GM21619 (cell line): ENCODE data around the gene ZNF493.

ENCODE experiments used
- ATAC-seq: cut with Tn5 transposase; IDR thresholded peaks from one replicate; pipeline ENCODE4 v1.9.1; 2021; ENCODE audit not compliant: unreplicated experiment

The ZNF493 gene

DNA sequence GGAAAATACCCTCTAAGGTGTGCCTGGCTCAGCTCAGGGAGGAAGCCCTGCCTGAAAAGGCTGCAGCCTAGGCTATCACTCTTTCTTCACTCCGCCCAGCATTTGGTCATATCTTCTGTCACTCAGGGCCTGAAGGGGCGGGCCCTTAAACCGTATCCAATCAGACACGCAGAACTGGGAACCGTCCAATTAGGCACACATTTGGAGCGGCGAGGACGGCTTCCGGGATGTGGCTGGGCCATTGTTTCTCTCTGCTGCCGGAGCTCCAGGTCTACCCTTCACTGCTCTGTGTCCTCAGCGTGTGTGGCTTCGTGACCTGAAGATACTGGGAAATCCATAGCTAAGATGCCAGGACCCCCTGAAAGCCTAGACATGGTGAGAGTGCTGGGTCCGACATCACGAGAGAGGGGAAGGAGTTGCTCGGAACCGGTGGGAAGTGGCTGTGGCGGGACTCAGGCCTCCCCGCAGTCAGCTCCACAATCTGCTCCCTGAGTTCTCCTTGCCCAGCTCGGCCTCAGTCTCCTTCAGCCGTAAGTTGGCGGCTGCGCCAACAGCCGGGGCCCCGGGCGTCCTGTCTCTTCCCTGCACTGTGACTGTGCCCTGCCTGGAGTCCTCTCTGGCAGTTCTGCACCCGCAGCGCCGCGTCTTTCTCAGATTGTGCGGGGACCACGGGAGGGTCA is at the start of gene ZNF493:
Gene ZNF493, plus strand, starts transcription at position 241 of the 680 bp plus-strand sequence. Its CDS starts 105 bp downstream, at position 346.
- ATAC-seq: peak; percentile 100

DNA sequence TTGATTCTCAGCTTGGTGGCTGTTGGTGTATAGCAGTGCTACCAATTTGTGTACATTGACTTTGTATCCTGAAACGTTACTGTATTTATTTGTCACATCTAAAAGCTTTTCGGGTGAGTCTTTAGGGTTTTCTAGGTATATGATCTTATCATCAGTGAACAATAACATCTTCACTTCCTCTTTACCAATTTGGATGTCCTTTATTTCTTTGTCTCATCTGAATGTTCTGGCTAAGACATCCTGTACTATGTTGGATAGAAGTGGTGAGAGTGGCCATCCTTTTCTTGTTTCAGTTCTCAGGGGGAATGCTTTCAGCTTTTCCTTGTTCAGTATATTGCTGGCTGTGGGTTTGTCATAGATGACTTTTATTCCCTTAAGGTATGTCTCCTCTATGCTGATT is 44.1 kb upstream of the ZNF493 start:
- no peak for ATAC-seq

DNA sequence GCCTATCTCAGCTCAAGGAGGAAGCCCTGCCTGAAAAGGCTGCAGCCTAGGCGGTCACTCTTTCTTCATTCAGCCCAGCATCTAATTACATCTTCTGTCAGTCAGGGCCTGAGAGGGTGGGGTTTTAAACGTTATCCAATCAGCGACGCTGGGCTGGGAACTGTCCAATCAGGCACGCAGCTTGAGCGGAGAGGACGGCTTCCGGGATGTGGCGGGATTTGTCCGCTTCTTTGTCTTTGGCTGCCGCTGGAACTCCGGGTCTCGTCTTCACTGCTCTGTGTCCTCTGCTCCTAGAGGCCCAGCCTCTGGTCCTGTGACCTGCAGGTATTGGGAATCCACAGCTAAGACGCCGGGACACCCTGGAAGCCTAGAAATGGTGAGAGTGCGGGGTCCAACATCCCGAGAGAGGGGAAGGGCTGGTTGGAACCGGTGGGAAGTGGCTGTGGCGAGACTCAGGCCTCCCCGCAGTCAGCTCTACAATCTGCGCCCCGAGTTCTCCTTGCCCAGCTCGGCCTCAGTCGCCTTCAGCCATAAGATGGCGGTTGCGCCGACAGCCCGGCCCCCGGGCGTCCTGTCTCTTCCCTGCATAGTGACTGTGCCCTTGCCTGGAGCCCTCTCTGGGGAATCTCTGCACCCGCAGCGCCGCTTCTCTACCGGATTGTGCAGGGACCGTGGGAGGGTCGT is 38.0 kb upstream of the ZNF493 start, which contains the start of gene ZNF738:
Gene ZNF738, plus strand, starts transcription at position 233 of the 684 bp plus-strand sequence. Its CDS starts 141 bp downstream, at position 374.
- ATAC-seq: peak; percentile 97

DNA sequence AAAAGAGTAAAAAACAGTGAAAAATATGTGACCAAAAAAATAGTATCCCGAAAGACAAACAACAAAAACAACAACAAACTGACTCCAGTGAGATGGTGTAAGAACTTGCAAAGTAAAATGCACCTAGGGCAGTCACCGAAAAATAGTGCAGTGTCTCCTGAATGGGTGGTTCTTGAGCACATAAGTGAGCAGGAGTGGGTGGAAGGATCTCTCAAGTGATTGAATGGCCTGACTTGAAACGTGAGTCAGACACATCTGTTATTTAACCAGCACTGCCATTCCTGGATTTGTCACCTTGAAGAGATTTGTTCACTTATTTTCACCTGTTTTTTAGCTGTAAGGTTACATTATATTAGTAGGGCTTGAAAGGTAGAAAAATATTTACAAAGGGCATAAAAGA is 34.6 kb upstream of the ZNF493 start:
- ATAC-seq: no peak

DNA sequence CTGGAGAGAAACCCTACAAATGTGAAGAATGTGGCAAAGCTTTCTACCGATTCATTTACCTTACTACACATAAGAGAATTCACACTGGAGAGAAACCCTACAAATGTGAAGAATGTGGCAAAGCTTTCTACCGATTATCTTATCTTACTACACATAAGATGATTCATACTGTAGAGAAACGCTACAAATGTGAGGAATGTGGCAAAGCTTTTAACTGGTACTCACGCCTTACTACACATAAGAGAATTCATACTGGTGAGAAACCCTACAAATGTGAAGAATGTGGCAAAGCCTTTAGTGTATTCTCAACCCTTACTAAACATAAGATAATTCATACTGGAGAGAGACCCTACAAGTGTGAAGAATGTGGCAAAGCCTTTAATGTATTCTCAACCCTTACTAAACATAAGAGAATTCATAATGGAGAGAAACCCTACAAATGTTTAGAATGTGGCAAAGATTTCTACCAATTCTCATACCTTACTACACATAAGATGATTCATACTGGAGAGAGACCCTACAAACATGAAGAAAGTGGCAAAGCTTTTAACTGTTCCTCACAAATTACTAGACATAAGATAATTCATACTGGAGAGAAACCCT is 12.9 kb upstream of the ZNF493 start:
- no peak for ATAC-seq

DNA sequence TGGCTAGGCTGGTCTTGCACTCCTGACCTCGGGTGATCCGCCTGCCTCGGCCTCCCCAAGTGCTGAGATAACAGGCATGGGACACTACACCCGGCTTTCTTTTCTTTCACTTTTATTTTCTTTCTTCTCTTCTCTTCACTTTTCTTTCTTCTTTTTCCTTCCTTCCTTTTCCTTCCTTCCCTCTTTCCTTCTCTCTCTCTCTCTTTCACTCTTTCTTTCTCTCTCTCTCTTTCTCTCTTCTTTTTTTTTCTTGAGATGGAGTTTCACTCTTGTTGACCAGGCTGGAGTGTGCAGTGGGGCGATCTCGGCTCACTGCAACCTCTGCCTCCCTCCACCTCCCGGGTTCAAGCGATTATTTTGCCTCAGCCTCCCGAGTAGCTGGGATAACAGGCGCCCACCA is 812 bp upstream of the ZNF493 start:
- ATAC-seq: no peak

DNA sequence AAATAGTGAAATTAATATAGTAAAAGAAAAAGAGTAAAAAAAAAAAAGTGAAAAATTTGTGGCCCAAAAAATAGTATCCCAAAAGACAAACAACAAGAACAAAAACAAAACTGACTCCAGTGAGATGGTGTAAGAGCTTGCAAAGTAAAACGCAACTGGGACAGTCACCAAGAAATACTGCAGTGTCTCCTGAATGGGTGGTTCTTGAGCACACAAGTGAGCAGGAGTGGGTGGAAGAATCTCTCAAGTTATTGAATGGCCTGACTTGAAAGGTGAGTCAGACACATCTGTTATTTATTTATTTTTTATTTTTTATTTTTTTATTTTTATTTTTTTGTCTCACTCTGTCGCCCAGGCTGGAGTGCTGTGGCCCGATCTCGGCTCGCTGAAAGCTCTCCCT is 1.9 kb downstream of the ZNF493 start:
- no peak for ATAC-seq

DNA sequence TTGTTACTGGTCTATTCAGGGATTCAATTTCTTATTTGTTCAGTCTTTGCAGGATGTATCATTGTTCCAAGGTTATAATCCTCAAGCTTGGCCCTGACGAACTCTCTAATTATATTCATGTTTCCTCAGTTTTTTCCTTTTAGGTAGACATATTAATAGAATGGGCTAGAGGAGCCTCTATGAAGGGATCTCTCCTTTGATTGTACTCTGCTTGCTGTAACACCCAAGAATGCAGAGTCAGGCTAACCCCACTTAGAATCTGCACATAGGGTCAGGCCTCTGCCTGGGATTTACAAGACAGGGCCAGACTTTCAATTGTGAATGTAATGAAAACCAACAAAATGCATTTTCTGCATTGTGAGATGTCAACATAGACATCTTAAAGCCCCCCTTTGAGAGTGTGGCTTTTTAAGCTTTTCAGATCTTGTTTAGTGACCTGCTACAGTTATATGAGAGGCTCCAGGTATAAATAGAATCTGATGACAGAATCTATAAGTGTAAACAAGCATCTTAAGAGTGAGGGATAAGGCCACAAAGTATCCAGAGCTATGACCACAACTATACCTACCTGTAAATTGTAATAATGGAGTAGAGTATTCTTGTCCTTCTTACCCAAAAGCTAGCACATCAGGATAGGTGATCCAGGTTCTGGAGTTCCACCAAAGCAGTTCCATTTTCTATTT is 5.5 kb downstream of the ZNF493 start:
- no peak for ATAC-seq

DNA sequence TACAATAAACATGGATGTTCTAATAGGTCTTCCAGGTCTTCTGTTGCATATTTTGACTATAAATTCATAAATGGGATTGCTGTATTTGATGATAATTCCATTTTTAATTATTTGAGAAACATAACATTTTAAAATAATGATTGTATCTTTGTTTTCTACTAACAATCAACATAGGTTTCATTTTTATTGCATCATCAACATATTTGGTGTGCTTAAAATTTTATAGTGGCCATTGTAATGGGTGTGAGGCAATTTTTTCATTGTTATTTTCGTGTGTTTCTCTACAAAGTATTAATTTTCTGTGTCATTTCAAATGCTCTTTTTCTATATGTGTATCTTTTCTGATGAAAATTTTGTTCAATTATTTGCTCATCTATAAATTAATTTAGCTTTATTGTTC is 13.2 kb downstream of the ZNF493 start:
- ATAC-seq: no peak

DNA sequence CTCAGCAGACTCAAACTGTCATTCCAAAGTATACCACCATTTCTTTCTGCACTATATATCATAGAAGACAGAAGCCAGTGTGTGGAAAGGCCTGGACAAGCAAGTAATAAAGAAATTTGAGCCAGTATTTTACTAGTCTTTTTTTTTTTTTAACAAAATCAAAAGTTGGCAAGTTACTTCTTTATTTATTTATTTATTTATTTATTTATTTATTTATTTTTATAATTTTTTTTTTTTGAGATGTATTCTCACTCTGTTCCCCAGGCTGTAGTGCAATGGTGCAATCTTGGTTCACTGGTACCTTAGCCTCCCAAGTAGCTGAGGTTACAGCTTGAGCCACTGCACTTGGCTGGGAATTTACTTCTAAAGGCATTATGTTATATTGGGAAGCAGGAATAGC is 25.3 kb downstream of the ZNF493 start:
- ATAC-seq: no peak

DNA sequence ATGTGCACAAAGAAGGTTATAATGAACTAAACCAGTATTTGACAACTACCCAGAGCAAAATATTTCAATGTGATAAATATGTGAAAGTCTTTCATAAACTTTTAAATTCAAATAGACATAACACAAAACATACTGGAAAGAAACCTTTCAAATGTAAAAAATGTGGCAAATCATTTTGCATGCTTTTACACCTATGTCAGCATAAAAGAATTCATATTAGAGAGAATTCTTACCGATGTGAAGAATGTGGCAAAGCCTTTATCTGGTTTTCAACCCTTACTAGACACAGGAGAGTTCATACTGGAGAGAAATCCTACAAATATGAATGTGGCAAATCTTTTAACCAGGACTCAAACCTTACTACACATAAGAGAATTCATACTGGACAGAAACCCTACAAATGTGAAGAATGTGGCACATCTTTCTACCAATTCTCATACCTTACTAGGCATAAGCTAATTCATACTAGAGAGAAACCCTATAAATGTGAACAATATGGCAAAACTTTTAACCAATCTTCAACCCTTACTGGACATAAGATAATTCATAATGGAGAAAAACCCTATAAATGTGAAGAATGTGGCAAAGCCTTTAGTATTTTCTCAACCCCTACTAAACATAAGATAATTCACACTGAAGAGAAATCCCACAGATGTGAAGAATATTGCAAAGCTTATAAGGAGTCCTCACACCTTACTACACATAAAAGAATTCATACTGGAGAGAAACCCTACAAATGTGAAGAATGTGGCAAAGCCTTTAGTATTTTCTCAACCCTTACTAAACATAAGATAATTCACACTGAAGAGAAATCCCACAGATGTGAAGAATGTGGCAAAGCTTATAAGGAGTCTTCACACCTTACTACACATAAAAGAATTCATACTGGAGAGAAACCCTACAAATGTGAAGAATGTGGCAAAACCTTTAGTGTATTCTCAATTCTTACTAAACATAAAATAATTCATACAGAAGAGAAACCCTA is 26.4 kb downstream of the ZNF493 start:
- ATAC-seq: no peak

DNA sequence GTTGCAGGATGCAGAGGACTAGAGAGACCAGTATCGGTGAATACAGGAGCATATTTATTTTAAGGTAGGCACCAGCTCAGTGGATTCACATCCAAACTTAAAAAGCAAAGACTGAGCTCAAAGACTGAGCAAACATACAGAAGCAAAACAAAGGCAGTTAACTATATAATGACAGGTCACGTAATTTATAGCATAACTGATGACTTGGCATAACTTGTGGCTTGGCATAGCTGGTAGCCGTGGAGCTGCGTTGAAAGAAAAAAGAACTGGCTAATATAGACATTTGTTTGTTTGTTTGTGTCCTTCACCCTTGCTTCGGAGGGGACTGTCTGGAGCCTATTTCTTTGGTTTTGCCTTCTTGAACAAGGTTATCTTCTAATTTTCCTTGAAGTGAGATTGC is 33.7 kb downstream of the ZNF493 start:
- no peak for ATAC-seq

DNA sequence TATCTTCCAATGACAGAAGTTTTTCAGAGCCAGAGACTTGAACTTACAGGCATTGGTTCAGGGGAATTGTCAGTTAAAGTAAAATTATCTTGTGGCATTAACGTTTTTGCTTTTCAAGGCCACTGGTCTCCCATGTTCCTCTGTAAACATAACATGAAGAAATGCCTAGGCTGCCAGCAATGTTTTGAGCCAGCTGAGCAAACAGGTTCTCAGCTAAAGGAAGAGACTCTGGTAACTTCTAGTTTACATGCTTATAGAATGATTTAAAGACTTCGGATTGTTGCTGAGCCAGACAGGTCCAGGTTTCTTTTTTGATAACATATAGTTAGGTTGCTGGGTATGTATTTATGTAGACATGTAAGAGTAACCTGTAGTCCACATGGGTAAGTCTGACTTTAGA is 35.7 kb downstream of the ZNF493 start:
- no peak for ATAC-seq

DNA sequence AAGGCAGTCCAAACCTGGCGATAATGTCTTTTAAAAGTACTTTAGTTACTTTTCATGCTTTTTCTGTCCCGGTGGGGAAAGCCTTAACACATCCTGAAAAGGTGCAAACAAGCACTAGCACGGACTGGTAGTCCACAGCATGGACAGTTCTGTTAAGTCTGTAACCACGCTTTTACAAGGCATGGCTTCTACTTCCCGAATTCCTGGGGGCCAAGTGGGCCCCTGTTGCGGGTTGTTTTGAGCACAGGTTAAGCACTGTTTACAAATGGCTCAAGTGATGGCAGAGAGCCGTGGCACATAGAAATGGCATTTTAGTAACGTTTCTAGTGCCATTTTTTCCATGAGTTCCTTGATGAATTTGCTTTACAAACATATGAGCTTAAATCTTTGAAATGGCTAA is 37.6 kb downstream of the ZNF493 start:
- no peak for ATAC-seq

DNA sequence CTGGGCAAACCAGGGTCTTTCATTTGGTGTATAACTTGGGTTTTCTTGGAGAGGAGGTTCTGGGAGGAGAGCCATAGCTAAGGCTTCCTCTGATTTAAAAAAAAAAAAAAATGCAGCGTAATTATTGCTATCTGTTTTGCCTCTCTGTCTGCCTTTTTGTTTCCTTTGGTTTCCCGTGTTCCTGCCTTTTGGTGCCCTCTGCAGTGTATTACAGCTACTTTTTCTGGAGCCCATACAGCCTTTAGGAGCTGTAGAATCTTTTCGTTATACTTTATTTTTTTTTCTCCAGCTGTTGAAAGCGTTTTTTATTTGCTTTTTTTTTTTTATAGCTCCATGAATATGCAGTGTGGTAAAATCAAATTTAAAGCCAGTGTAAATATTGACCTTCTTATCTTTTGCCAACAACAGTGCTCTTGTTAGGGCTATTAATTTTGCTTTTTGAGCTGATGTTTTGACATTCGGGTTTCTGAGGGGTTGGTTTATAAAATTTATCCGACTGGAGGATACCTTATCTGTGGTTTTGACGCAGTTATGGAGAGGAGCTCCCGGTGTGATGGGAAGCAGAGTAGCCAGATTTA is 38.1 kb downstream of the ZNF493 start:
- no peak for ATAC-seq

DNA sequence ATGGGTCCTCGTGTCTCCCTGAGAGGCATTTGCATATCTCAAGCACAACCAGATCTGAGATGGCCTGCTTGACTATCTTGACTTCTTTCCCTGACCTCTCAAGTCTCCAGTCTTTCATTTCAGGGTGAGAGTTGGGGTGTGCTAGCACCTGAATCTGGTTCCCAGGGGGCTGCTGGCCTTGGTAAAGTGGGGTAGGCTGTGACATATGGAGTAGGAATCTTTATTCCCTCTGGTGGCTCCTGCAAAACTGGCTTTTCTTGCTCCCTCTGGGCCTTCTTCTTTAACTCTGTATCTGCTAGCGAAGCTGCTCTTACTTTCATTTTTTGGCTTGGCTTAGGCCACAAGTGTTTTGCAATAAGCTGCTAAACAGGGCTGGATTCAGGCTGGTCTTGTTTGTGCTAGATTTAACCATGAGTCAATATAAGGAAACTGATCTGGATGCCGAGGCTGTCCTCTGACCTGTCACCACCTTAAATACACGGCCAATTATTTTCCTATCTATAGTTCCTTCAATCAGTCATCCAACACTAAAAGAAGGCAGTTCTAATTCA is 42.3 kb downstream of the ZNF493 start:
- no peak for ATAC-seq

DNA sequence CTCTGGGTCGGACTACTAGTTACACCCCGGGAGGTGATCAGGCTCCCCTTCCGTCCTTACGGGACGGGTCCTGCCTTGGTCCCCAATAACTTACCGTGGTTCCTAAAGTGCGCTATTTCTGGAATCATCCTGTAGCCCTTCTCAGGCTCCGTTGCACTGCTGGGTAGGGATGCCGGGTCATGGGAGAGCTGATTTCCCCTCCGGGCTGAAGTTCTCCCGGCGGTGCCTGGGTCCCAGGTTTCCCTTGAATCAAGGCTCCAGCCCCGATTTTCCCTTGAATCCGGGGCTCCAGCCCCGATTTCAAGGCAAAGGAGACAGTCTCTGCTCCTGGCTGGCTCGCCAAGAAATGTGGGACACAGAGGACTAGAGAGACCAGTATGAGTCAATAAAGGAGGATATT is 43.4 kb downstream of the ZNF493 start:
- no peak for ATAC-seq

DNA sequence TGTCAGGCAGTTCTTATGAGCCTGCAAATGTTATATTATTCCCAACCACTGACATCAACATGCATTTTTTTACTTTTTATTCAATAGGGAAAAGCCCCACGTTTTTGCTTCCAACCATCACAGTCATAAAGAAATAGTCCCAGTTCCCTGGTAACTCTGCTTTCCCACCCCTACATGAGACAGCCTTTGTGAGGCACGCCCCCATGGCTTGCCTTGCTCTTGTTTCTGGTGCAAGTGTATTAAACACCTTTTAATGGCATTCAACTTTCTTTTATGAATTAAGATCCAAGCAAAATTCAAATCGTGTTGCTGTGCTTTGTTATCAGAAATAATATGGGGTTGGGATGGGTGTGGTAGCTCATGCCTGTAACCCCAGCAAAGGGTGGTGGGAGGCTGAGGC is 54.3 kb downstream of the ZNF493 start:
- ATAC-seq: no peak

DNA sequence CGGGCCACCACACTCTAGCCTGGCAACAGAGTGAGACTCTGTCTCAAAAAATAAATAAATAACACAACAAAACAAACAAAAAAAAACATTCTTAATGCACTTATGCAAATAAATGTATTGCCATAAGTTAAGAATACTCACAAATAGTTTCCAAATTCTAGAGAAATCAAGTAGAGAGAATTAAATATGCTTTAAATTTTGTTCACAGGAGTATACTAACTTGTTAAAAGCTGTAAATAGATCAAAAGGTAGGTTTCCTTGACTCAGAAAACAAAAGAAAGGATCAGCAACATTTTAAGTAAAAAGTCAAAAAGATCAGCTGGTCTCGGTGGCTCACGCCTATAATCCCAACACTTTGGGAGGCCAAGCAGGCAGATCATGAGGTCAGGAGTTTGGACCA is 58.0 kb downstream of the ZNF493 start:
- no peak for ATAC-seq

DNA sequence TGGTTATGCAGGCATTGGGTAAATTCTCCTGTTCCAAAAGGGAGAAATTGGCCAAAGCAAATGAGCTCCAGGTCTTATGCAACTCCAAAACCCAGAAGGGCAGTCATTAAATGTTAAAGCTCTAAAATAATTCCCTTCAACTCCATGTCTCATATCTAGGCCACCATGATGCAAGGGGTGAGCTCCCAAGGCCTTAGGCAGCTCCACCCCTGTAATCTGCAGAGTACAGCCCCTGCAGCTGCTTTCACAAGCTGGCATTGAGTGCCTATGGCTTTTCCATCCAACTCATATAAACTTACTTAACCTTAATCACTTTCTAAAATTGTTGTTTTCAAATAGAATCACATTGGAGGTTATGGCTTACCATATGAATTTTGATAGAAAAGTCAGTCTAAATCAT is 63.8 kb downstream of the ZNF493 start:
- no peak for ATAC-seq
